IgD-negative memory B cell (primary cell): ENCODE measurements around the gene DAB1. TPM values are rescaled to one million over a fixed set of nuclear protein-coding genes. Genes with fewer than 3 reads are reported as not detected.

Source experiments
- H3K27ac Mint-ChIP-seq, 3 donors: one replicate each; pipeline ENCODE4 v1.8.0; 2020 to 2022; ENCODE audit warnings: mild to moderate bottlenecking in 3 of 3, mixed read lengths in 3 of 3, moderate library complexity in 1 of 3
- H3K27me3 Mint-ChIP-seq: one replicate; pipeline ENCODE4 v1.8.0; 2021; ENCODE audit warnings: mixed read lengths
- H3K36me3 Mint-ChIP-seq: one replicate; pipeline ENCODE4 v1.8.0; 2020; ENCODE audit warnings: mild to moderate bottlenecking, mixed read lengths
- H3K4me1 Mint-ChIP-seq, 3 donors: one replicate each; pipeline ENCODE4 v1.8.0; 2020 to 2022; ENCODE audit warnings: mixed read lengths in 3 of 3, mild to moderate bottlenecking in 1 of 3
- H3K4me3 Mint-ChIP-seq, 4 donors: one replicate each; pipeline ENCODE4 v1.8.0; 2020 to 2022; ENCODE audit warnings: mild to moderate bottlenecking in 4 of 4, mixed read lengths in 4 of 4, moderate library complexity in 3 of 4
- H3K9me3 Mint-ChIP-seq, 3 donors: one replicate each; pipeline ENCODE4 v1.8.0; 2020 to 2021; ENCODE audit warnings: mixed read lengths in 3 of 3, mild to moderate bottlenecking in 1 of 3
- polyA plus RNA-seq: library from polyadenylated mRNA; unstranded; fragments of 300-500 nt; fragmentation: Illumina TruSeq; gene quantifications from one replicate; pipeline ENCODE4 v1.2.3, GENCODE V29; 2021

DAB1 gene
- polyA plus RNA-seq, 1 donor from 2014 or later, result 0.08 TPM

DNA sequence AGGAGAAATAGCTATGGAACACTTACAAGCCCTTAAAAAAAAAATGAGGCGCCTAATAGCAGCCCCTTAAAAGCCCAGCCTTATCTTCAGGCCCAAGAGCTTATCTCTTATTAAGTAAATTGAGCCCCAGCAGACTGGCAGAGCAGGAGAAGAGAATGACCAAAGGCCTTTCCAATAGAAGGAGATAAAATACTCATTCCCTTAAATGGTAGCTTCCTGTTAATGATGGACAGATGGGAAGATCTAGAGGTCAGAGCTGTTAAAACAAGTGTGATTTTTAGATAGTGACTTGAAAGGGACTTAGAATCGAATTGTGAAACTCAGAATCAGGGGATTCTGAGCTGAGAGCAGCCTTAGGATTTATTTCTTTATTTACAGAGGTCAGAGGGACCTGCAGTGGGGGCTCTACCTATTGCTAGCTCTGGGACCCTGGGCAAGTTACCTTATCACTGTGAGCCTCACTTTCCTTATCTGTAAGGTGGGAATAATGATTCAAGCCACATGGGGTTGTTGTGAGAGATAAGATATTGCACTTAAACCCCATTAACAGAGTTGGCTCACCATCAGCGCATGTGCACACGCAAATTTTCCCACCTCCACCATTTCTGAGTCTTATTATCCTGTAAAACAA is 356.8 kb downstream of the DAB1 start:
- Mint-ChIP-seq H3K27ac (no peak overlapping the region), H3K27me3 (peaks cover 2% of the 10 kb centered on the region), H3K4me1 (no peaks in the 10 kb centered on the region), H3K4me3 (no peak overlapping the region), H3K9me3 (no peaks in the 10 kb centered on the region), H3K36me3 (no peaks in the 10 kb centered on the region)

- no peak overlapping the region for H3K27ac Mint-ChIP-seq
Measured at GRCh38 chr1:57065442-57065841, 358.4 kb downstream of the DAB1 start.

DNA sequence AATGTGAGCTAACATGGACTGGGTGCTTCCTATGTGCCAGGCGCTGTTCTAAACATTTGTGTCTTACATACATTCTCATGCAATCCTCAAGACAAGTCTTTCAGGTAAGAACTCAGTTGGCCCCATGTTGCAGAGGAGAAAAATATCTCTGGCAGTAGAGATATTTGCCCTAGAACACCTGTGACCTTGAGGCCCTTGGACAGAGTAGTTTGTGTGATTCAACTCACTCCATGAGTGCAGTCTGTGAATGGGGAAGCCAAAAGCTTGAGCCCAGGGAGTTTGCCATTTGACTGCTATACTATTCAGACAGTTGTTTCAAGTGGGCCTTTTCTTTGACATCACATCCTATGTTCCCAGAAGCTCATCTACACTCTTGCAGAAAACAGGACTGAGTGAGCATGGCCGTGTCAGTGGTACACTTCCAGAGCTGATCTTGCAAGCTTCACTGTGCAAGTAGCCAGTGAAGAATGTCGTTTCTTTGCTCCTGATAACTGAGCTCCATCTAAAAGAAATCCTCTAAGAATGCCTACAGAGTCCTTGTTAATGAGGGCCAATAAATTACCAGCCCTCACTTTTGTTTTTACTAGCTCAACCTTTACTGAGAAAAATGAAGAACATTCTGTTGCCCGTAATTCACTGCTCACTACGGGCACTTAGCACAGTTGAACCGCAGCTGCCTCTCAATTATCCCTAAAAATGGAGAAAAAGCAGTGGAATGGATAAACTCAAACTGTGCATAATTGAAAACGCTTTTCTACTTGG is 359.3 kb downstream of the DAB1 start:
- Mint-ChIP-seq H3K27ac (no peak overlapping the region), H3K9me3 (no peaks in the 10 kb centered on the region), H3K36me3 (no peaks in the 10 kb centered on the region), H3K27me3 (peaks cover 2% of the 10 kb centered on the region), H3K4me1 (no peaks in the 10 kb centered on the region), H3K4me3 (no peak overlapping the region)

More at GRCh38 chr1:57065442-57065841, 358.4 kb downstream of the DAB1 start:
- Mint-ChIP-seq H3K4me3 (no peak overlapping the region), H3K9me3 (no peaks in the 10 kb centered on the region), H3K27me3 (peaks cover 2% of the 10 kb centered on the region), H3K4me1 (no peaks in the 10 kb centered on the region), H3K36me3 (no peaks in the 10 kb centered on the region)

GRCh38 chr1:57063406-57064125 is 360.3 kb downstream of the DAB1 start:
- Mint-ChIP-seq H3K36me3 (no peaks in the 10 kb centered on the region), H3K4me1 (no peaks in the 10 kb centered on the region), H3K27ac (no peak overlapping the region), H3K4me3 (no peak overlapping the region), H3K27me3 (no peaks in the 10 kb centered on the region), H3K9me3 (no peaks in the 10 kb centered on the region)

- Mint-ChIP-seq H3K9me3 (no peaks in the 10 kb centered on the region), H3K4me1 (no peaks in the 10 kb centered on the region), H3K36me3 (no peaks in the 10 kb centered on the region), H3K4me3 (no peak overlapping the region), H3K27ac (no peak overlapping the region), H3K27me3 (no peaks in the 10 kb centered on the region)
Measured at GRCh38 chr1:57061369-57061768, 362.5 kb downstream of the DAB1 start.

DNA sequence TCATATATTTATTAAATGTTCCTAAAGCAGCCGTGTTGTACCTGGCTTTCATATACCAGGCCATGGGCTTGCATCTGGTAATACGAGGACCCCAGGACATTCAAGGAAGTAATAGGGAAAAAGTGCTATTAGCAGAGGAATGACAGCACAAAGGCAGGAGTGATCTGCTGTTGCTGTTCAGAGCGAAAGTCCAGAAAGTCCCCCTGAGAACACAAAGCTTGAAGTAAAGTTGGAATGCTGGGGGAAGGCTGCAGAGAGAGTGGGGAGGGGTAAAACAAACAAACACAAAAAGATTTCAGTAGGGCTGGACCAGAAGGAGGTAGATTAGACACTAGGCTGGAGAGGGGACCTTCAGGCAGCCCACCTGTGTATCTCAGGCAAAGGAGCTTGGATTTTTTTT is 363.4 kb downstream of the DAB1 start:
- Mint-ChIP-seq H3K27ac (no peak overlapping the region), H3K4me3 (no peak overlapping the region), H3K36me3 (no peaks in the 10 kb centered on the region), H3K27me3 (no peaks in the 10 kb centered on the region), H3K4me1 (no peaks in the 10 kb centered on the region), H3K9me3 (no peaks in the 10 kb centered on the region)

- no peaks in the 10 kb centered on the region for H3K9me3 Mint-ChIP-seq
- H3K36me3 Mint-ChIP-seq, result no peaks in the 10 kb centered on the region
- H3K27ac Mint-ChIP-seq, result no peak overlapping the region
- no peaks in the 10 kb centered on the region for H3K4me1 Mint-ChIP-seq
- no peak overlapping the region for H3K4me3 Mint-ChIP-seq
- H3K27me3 Mint-ChIP-seq, result no peaks in the 10 kb centered on the region
Measured at GRCh38 chr1:57058652-57059501, 365.0 kb downstream of the DAB1 start.

DNA sequence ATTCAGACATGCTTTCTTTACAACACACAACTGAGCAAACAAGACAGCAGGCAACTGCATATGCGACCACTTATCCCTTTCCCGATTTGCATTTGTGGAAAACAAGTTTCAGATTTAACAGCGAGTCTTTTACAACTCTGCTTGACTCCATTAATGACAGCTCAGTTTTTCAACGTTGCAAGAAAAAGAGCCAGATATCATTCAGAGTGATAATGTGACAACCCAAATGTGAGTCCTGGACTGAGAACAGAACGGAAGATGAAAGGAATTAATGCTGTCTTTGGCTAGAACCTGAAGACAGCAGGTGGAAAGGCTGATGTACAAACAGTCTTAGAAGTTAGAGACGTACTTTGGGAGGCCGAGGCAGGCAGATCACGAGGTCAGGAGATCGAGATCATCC is 375.0 kb downstream of the DAB1 start:
- Mint-ChIP-seq H3K4me1 (peaks cover 0 to 2% (median 0%) of the 10 kb centered on the region in 3 donors), H3K36me3 (no peaks in the 10 kb centered on the region), H3K9me3 (peaks cover 0 to 1% (median 0%) of the 10 kb centered on the region in 3 donors), H3K27ac (no peak overlapping the region), H3K4me3 (no peak overlapping the region), H3K27me3 (peaks cover 4% of the 10 kb centered on the region)

DNA sequence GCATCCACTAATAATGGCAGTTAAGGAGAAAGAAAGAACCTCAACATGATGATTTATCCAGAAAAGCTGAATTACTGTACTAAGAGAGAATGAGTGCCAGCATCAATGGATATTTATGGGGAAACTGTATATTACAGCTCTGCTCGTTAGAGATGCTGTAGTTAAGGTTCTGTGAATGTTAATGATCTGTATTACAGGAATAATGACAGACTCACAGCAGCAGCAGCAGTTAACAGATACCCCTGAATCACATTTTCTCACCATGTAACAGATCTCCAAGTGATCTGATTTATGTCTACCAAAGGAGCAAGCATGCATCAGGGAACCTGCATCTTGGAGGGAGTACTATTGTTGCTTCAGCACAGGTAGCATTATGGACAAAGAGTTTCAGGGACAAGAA is 377.4 kb downstream of the DAB1 start:
- H3K36me3 Mint-ChIP-seq, result no peaks in the 10 kb centered on the region
- H3K4me3 Mint-ChIP-seq, result no peak overlapping the region
- H3K27ac Mint-ChIP-seq, result no peak overlapping the region
- peaks cover 0 to 2% (median 0%) of the 10 kb centered on the region in 3 donors for H3K4me1 Mint-ChIP-seq
- H3K9me3 Mint-ChIP-seq, result peaks cover 0 to 4% (median 0%) of the 10 kb centered on the region in 3 donors
- H3K27me3 Mint-ChIP-seq, result peaks cover 3% of the 10 kb centered on the region

DNA sequence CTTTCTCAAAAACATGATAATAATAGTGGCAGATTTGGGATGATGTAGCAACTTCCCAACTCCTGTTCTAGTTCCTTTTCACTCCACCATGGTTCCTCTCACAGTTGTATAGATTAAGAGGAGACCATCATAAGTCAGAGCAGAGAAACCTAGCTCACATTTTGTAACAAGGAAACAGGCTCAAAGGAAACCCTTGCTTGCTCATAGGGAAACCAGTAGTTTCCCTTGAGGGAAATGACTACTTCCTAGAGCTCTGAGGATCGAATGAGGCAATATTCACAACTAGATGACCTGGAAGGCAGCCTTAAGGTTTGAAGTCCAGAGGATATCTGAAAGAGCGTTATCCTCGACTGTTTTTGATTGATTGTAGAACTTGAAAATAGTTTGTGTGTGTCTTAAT is 382.0 kb downstream of the DAB1 start:
- Mint-ChIP-seq H3K4me3 (no peak overlapping the region), H3K36me3 (no peaks in the 10 kb centered on the region), H3K9me3 (peaks cover 0 to 2% (median 0%) of the 10 kb centered on the region in 3 donors), H3K4me1 (peaks cover 0 to 2% (median 0%) of the 10 kb centered on the region in 3 donors), H3K27ac (no peak overlapping the region), H3K27me3 (peaks cover 2% of the 10 kb centered on the region)

DNA sequence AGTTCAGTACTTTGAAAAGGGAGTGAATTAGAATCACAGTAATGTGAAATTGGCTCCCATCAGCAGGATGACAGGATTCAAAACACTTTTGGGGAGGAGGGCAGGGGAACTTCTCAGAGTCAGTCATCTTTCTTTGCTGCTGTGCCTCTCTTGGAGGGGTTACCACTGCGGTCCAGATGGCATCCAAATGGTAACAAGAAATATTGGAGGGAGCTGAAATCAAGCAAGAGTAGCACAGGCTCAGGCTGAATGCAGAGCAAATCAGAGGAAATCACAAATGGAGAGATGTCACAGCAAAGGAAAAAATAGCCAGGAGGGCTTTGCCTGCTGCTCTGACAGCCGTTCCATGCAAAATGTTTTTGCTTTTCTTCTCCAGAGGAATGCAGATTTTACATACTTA is 383.0 kb downstream of the DAB1 start:
- Mint-ChIP-seq H3K4me3 (no peak overlapping the region), H3K9me3 (peaks cover 0 to 4% (median 0%) of the 10 kb centered on the region in 3 donors), H3K4me1 (peaks cover 0 to 2% (median 0%) of the 10 kb centered on the region in 3 donors), H3K27ac (no peak overlapping the region), H3K36me3 (no peaks in the 10 kb centered on the region), H3K27me3 (peaks cover 2% of the 10 kb centered on the region)

- Mint-ChIP-seq H3K4me1 (no peaks in the 10 kb centered on the region), H3K27ac (no peak overlapping the region), H3K4me3 (no peak overlapping the region), H3K9me3 (peaks cover 0 to 2% (median 2%) of the 10 kb centered on the region in 3 donors), H3K36me3 (no peaks in the 10 kb centered on the region), H3K27me3 (peaks cover 2% of the 10 kb centered on the region)
Measured at GRCh38 chr1:57036641-57037579, 386.9 kb downstream of the DAB1 start.

- H3K27me3 Mint-ChIP-seq, result peaks cover 3% of the 10 kb centered on the region
- H3K4me1 Mint-ChIP-seq, result no peaks in the 10 kb centered on the region
- H3K9me3 Mint-ChIP-seq, result peaks cover 0 to 3% (median 2%) of the 10 kb centered on the region in 3 donors
- H3K4me3 Mint-ChIP-seq, result no peak overlapping the region
- H3K36me3 Mint-ChIP-seq, result no peaks in the 10 kb centered on the region
- H3K27ac Mint-ChIP-seq, result no peak overlapping the region
Measured at GRCh38 chr1:57034713-57035112, 389.1 kb downstream of the DAB1 start.
